HG03342 (cell line): Measurements from ENCODE around the gene WFIKKN1.
"Not testable (repeated sequence)": the region's sequence is repeated elsewhere in the genome, so short reads cannot be mapped to it uniquely, and the experiment has no call there.

Experiments
- ATAC-seq: cut with Tn5 transposase; IDR thresholded peaks from one replicate; pipeline ENCODE4 v1.9.1; 2021; ENCODE audit warnings: mild to moderate bottlenecking, moderate library complexity; ENCODE audit not compliant: unreplicated experiment

WFIKKN1 gene

GRCh38 chr16:595094-595528, 35.7 kb upstream of the WFIKKN1 start:
- ATAC-seq, result no peak

GRCh38 chr16:595942-596735, 34.6 kb upstream of the WFIKKN1 start:
- no peak for ATAC-seq

- ATAC-seq, result no peak
Measured at GRCh38 chr16:596736-597060, 34.1 kb upstream of the WFIKKN1 start.

- not testable (repeated sequence) for ATAC-seq
Measured at GRCh38 chr16:597655-598054, 33.1 kb upstream of the WFIKKN1 start.

- no peak for ATAC-seq
Measured at GRCh38 chr16:598823-599739, 31.7 kb upstream of the WFIKKN1 start.

GRCh38 chr16:600781-601180, 30.0 kb upstream of the WFIKKN1 start:
- ATAC-seq, result no peak

- no peak for ATAC-seq
Measured at GRCh38 chr16:603933-604332, 26.9 kb upstream of the WFIKKN1 start.

- no peak for ATAC-seq
Measured at GRCh38 chr16:606656-607307, 24.0 kb upstream of the WFIKKN1 start.

- no peak for ATAC-seq
Measured at GRCh38 chr16:608019-608418, 22.8 kb upstream of the WFIKKN1 start.

GRCh38 chr16:609316-609715, 21.5 kb upstream of the WFIKKN1 start:
- ATAC-seq, result no peak

GRCh38 chr16:609984-610383, 20.8 kb upstream of the WFIKKN1 start:
- no peak for ATAC-seq

- no peak for ATAC-seq
Measured at GRCh38 chr16:610513-611381, 20.0 kb upstream of the WFIKKN1 start.

- ATAC-seq, result no peak
Measured at GRCh38 chr16:615122-615521, 15.7 kb upstream of the WFIKKN1 start.

- ATAC-seq, result no peak
Measured at GRCh38 chr16:616733-617586, 13.8 kb upstream of the WFIKKN1 start.

GRCh38 chr16:617855-618254, 12.9 kb upstream of the WFIKKN1 start:
- ATAC-seq, result no peak

GRCh38 chr16:619476-620100, 11.2 kb upstream of the WFIKKN1 start:
- no peak for ATAC-seq

GRCh38 chr16:620700-621525, 9.9 kb upstream of the WFIKKN1 start:
- no peak for ATAC-seq

GRCh38 chr16:621526-622105, 9.2 kb upstream of the WFIKKN1 start:
- ATAC-seq, result no peak
